ENCODE data around the gene BRCA2. TPM values are rescaled to one million over a fixed set of nuclear protein-coding genes. Genes with fewer than 3 reads are reported as not detected.

The BRCA2 gene
- total and polyA plus RNA-seq, 2 experiments from 2014 or later, result 3.7 to 5.3 TPM

GRCh38 chr13:32390048-32390447 lies 74.7 kb downstream of the BRCA2 start:
- Histone ChIP-seq H2AFZ (no peak overlapping the region), H3F3A (ENCODE audit: insufficient read depth) (no peaks in the 10 kb centered on the region), H3K4me2 (ENCODE audit: unreplicated experiment) (no peak overlapping the region), H3K27me3 (replicated peaks; ENCODE audit: insufficient read depth) (no peaks in the 10 kb centered on the region), H3K79me2 (ENCODE audit: insufficient read depth) (no peaks in the 10 kb centered on the region), H3K9ac (no peak overlapping the region), H3K9me2 (ENCODE audit: insufficient read depth) (no peaks in the 10 kb centered on the region), H3K4me1 (ENCODE audit: insufficient read depth) (no peaks in the 10 kb centered on the region), H3K36me3 (ENCODE audit: low read depth) (no peaks in the 10 kb centered on the region), H3K4me3 (no peak overlapping the region), H4K20me1 (ENCODE audit: insufficient read depth) (no peaks in the 10 kb centered on the region), H3K9me3 (ENCODE audit: low read depth) (no peaks in the 10 kb centered on the region), H3K27ac (no peak overlapping the region)
- in situ Hi-C loops (cut with MboI), result no loop called here
- TF ChIP-seq EZH2 (IDR thresholded peaks at IDR 0.05; ENCODE audit: insufficient read depth, poor library complexity, severe bottlenecking), result no peak
- WGBS, 2 experiments (ENCODE audit: low coverage in 1 of 2, low lambda C conversion rate in 2 of 2, missing lambda C conversion rate in 2 of 2), result 97 to 99% methylated on average over 4 of the region's 4 CpGs
- DNase-seq, result no peak

- in situ Hi-C loops (cut with MboI), result no loop called here
- Histone ChIP-seq H3K4me3 (no peak overlapping the region), H3K9me2 (ENCODE audit: insufficient read depth) (no peaks in the 10 kb centered on the region), H3K27ac (no peak overlapping the region), H4K20me1 (ENCODE audit: insufficient read depth) (no peaks in the 10 kb centered on the region), H2AFZ (no peak overlapping the region), H3F3A (ENCODE audit: insufficient read depth) (no peaks in the 10 kb centered on the region), H3K4me2 (ENCODE audit: unreplicated experiment) (no peak overlapping the region), H3K9me3 (ENCODE audit: low read depth) (no peaks in the 10 kb centered on the region), H3K4me1 (ENCODE audit: insufficient read depth) (no peaks in the 10 kb centered on the region), H3K79me2 (ENCODE audit: insufficient read depth) (no peaks in the 10 kb centered on the region), H3K9ac (no peak overlapping the region), H3K36me3 (ENCODE audit: low read depth) (no peaks in the 10 kb centered on the region), H3K27me3 (replicated peaks; ENCODE audit: insufficient read depth) (no peaks in the 10 kb centered on the region)
- WGBS, 2 experiments (ENCODE audit: low coverage in 1 of 2, low lambda C conversion rate in 2 of 2, missing lambda C conversion rate in 2 of 2), result 96 to 97% methylated on average over 1 of the region's 1 CpG
- no peak for DNase-seq
- no peak for TF ChIP-seq EZH2phosphoT487 (IDR thresholded peaks at IDR 0.05; ENCODE audit: insufficient read depth, low read depth)
- no peak for TF ChIP-seq EZH2 (IDR thresholded peaks at IDR 0.05; ENCODE audit: insufficient read depth, poor library complexity, severe bottlenecking)
Observed at GRCh38 chr13:32390484-32390883, 75.2 kb downstream of the BRCA2 start.

GRCh38 chr13:32391101-32391619 lies 75.9 kb downstream of the BRCA2 start:
- H3K4me3 ChIP-seq, result no peak overlapping the region
- H3K36me3 ChIP-seq (ENCODE audit: low read depth), result no peaks in the 10 kb centered on the region
- TF ChIP-seq EZH2 (IDR thresholded peaks at IDR 0.05; ENCODE audit: insufficient read depth, poor library complexity, severe bottlenecking) (no peak), EZH2phosphoT487 (IDR thresholded peaks at IDR 0.05; ENCODE audit: insufficient read depth, low read depth) (no peak)
- DNase-seq, result no peak
- H3K79me2 ChIP-seq (ENCODE audit: insufficient read depth), result no peaks in the 10 kb centered on the region
- H3K27ac ChIP-seq, result no peak overlapping the region
- no peaks in the 10 kb centered on the region for H3K4me1 ChIP-seq (ENCODE audit: insufficient read depth)
- no peak overlapping the region for H2AFZ ChIP-seq
- H3K9me3 ChIP-seq (ENCODE audit: low read depth), result no peaks in the 10 kb centered on the region
- H3K4me2 ChIP-seq (ENCODE audit: unreplicated experiment), result no peak overlapping the region
- no peaks in the 10 kb centered on the region for H3K9me2 ChIP-seq (ENCODE audit: insufficient read depth)
- 91 to 93% methylated on average over 4 of the region's 4 CpGs for WGBS, 2 experiments (ENCODE audit: low coverage in 1 of 2, low lambda C conversion rate in 2 of 2, missing lambda C conversion rate in 2 of 2)
- no peaks in the 10 kb centered on the region for H3F3A ChIP-seq (ENCODE audit: insufficient read depth)
- no peak overlapping the region for H3K9ac ChIP-seq
- in situ Hi-C loops (cut with MboI), result no loop called here
- H4K20me1 ChIP-seq (ENCODE audit: insufficient read depth), result no peaks in the 10 kb centered on the region
- H3K27me3 ChIP-seq (replicated peaks; ENCODE audit: insufficient read depth), result no peaks in the 10 kb centered on the region

GRCh38 chr13:32403108-32403507 lies 87.8 kb downstream of the BRCA2 start:
- no peak overlapping the region for H3K4me2 ChIP-seq (ENCODE audit: unreplicated experiment)
- no peaks in the 10 kb centered on the region for H3K36me3 ChIP-seq (ENCODE audit: low read depth)
- no peaks in the 10 kb centered on the region for H3K4me1 ChIP-seq (ENCODE audit: insufficient read depth)
- 94 to 97% methylated on average over 4 of the region's 4 CpGs for WGBS, 2 experiments (ENCODE audit: low coverage in 1 of 2, low lambda C conversion rate in 2 of 2, missing lambda C conversion rate in 2 of 2)
- no peaks in the 10 kb centered on the region for H3K9me2 ChIP-seq (ENCODE audit: insufficient read depth)
- TF ChIP-seq EZH2phosphoT487 (IDR thresholded peaks at IDR 0.05; ENCODE audit: insufficient read depth, low read depth) (no peak), EZH2 (IDR thresholded peaks at IDR 0.05; ENCODE audit: insufficient read depth, poor library complexity, severe bottlenecking) (no peak)
- no peaks in the 10 kb centered on the region for H3K9me3 ChIP-seq (ENCODE audit: low read depth)
- H2AFZ ChIP-seq, result no peak overlapping the region
- H3K27me3 ChIP-seq (replicated peaks; ENCODE audit: insufficient read depth), result no peaks in the 10 kb centered on the region
- H3K9ac ChIP-seq, result no peak overlapping the region
- in situ Hi-C loops (cut with MboI), result no loop called here
- H3K4me3 ChIP-seq, result no peak overlapping the region
- no peak overlapping the region for H3K27ac ChIP-seq
- DNase-seq, result no peak
- no peaks in the 10 kb centered on the region for H4K20me1 ChIP-seq (ENCODE audit: insufficient read depth)
- no peaks in the 10 kb centered on the region for H3K79me2 ChIP-seq (ENCODE audit: insufficient read depth)
- H3F3A ChIP-seq (ENCODE audit: insufficient read depth), result no peaks in the 10 kb centered on the region

GRCh38 chr13:32407854-32408253 lies 92.5 kb downstream of the BRCA2 start:
- in situ Hi-C loops (cut with MboI), result no loop called here
- Histone ChIP-seq H3K4me3 (no peak overlapping the region), H3K27me3 (replicated peaks; ENCODE audit: insufficient read depth) (no peaks in the 10 kb centered on the region), H3K9me2 (ENCODE audit: insufficient read depth) (no peaks in the 10 kb centered on the region), H3K9me3 (ENCODE audit: low read depth) (no peaks in the 10 kb centered on the region), H3K36me3 (ENCODE audit: low read depth) (no peaks in the 10 kb centered on the region), H3K4me1 (ENCODE audit: insufficient read depth) (no peaks in the 10 kb centered on the region), H2AFZ (no peak overlapping the region), H3K79me2 (ENCODE audit: insufficient read depth) (no peaks in the 10 kb centered on the region), H3F3A (ENCODE audit: insufficient read depth) (no peaks in the 10 kb centered on the region), H3K9ac (no peak overlapping the region), H4K20me1 (ENCODE audit: insufficient read depth) (no peaks in the 10 kb centered on the region), H3K4me2 (ENCODE audit: unreplicated experiment) (no peak overlapping the region), H3K27ac (no peak overlapping the region)
- WGBS, 2 experiments (ENCODE audit: low coverage in 1 of 2, low lambda C conversion rate in 2 of 2, missing lambda C conversion rate in 2 of 2), result 88 to 91% methylated on average over 6 of the region's 6 CpGs
- TF ChIP-seq EZH2 (IDR thresholded peaks at IDR 0.05; ENCODE audit: insufficient read depth, poor library complexity, severe bottlenecking) (no peak), EZH2phosphoT487 (IDR thresholded peaks at IDR 0.05; ENCODE audit: insufficient read depth, low read depth) (no peak)
- no peak for DNase-seq

All from GM23248 (cell line).